Activated T-helper 1 cell treated with anti-CD3 and anti-CD28 coated beads, Interleukin-12 subunit alpha, Interleukin-12 subunit beta, Interleukin-2, Interleukin-4 antibody, amounts not matched to agents 30 ng/mL and 10 ng/mL and 1 ng/mL, durations not matched to agents 14 hours and 24 hours and 36 hours (primary cell): Measurements from ENCODE around the gene MYORG. TPM values are rescaled to one million over a fixed set of nuclear protein-coding genes. Genes with fewer than 3 reads are reported as not detected.

ENCODE experiments used
- DNase-seq: peaks from one replicate; pipeline ENCODE4 v3.0.0; 2021; ENCODE audit warnings: low spot score
- H3K27ac Mint-ChIP-seq: one replicate; pipeline ENCODE4 v1.8.0; 2021; ENCODE audit warnings: mild to moderate bottlenecking, mixed read lengths
- H3K27me3 Mint-ChIP-seq: one replicate; pipeline ENCODE4 v1.8.0; 2022; ENCODE audit warnings: mild to moderate bottlenecking, moderate library complexity, mixed read lengths; ENCODE audit not compliant: insufficient read depth
- H3K36me3 Mint-ChIP-seq: one replicate; pipeline ENCODE4 v1.8.0; 2021; ENCODE audit warnings: low read depth, mixed read lengths
- H3K4me1 Mint-ChIP-seq: one replicate; pipeline ENCODE4 v1.8.0; 2021; ENCODE audit warnings: low read depth, mixed read lengths
- H3K4me3 Mint-ChIP-seq: one replicate; pipeline ENCODE4 v1.8.0; 2021; ENCODE audit warnings: mild to moderate bottlenecking, moderate library complexity, mixed read lengths
- H3K9me3 Mint-ChIP-seq: one replicate; pipeline ENCODE4 v1.8.0; 2021; ENCODE audit warnings: mixed read lengths
- intact Hi-C: fragments of 100-400 bp; cut with micrococcal nuclease; formaldehyde crosslinking; loops from one replicate; pipeline ENCODE4 v1.15.1; 2024
- total RNA-seq: library from RNA; stranded (reverse); gene quantifications from 2 replicates; pipeline ENCODE4 v1.2.3, GENCODE V29; 2022

MYORG gene
- total RNA-seq, 1 donor from 2014 or later, result 1.9 TPM

DNA sequence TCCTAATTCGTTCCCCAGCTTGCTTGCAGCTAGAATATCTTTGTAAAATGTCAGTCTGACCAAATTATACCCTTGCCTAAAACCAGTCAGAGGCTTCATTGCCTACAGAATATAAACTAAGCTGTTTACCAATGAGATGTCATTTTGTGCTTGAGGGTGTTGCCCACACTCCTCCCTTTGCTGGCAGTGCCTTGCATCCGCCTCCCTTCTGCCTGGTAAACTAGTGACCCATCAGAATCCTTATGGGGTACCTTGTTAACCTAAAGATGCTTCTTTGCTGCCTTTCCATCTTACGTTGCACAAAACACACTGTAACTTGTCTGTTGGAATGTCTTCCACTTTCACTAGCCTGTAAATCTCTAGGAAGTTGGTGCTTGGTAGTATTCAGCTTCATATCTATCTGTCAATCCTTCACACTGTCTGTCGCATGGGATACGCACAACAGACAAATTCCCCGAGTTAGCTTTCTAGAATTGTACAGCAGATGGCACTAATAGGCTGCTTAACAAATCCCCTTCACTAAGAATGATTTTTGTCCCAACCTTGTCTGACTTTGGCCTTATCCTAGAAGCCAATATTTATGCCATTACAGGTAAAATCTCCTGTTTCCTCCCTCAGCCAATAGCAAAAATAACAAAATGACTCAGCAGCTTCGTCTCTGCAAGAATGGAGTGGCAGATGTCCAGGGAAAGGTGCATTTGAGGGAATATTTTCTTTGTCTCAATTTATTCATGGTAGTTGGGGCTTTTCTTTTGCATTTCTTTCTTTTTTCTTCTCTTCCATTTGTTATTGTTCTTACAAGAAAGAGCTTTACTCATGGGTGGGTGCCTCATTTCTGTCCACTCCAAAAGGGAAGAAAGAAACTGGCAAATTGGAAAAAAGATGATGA lies 44.4 kb downstream of the MYORG start:
- DNase-seq, result no peak
- peak overlapping the region; percentile 35 for H3K4me3 Mint-ChIP-seq
- peaks cover 3% of the 10 kb centered on the region for H3K36me3 Mint-ChIP-seq
- H3K27me3 Mint-ChIP-seq, result no peaks in the 10 kb centered on the region
- H3K4me1 Mint-ChIP-seq, result peaks cover 39% of the 10 kb centered on the region
- intact Hi-C loops, result loop anchor here (1.0 kb wide), 1 partner anchor 47 kb away; no protein-coding TSS in a partner anchor
- no peaks in the 10 kb centered on the region for H3K9me3 Mint-ChIP-seq
- H3K27ac Mint-ChIP-seq, result no peak overlapping the region

DNA sequence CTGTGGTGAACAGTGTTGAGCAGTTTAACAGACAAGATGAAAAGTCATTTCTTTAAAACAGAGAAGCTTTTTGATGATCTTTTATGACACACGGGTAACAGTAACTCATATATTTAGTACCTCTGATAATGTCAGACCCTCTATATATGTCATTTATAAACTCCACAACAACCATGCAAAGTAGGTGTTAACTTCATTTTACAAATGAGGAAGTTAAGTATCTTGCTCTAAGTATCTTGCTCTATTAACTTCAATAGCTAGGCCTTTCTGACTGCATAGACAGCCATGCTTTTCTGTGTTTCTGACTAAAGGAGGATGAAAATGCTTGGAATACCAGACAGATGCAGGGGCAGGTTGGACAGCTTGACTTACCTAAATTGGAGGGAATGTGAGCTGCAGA lies 45.5 kb downstream of the MYORG start:
- H3K27ac Mint-ChIP-seq, result no peak overlapping the region
- H3K36me3 Mint-ChIP-seq, result peaks cover 6% of the 10 kb centered on the region
- H3K9me3 Mint-ChIP-seq, result no peaks in the 10 kb centered on the region
- no peaks in the 10 kb centered on the region for H3K27me3 Mint-ChIP-seq
- peak overlapping the region; percentile 47 for H3K4me3 Mint-ChIP-seq
- intact Hi-C loops, result no loop called here
- peaks cover 44% of the 10 kb centered on the region for H3K4me1 Mint-ChIP-seq
- DNase-seq, result no peak

DNA sequence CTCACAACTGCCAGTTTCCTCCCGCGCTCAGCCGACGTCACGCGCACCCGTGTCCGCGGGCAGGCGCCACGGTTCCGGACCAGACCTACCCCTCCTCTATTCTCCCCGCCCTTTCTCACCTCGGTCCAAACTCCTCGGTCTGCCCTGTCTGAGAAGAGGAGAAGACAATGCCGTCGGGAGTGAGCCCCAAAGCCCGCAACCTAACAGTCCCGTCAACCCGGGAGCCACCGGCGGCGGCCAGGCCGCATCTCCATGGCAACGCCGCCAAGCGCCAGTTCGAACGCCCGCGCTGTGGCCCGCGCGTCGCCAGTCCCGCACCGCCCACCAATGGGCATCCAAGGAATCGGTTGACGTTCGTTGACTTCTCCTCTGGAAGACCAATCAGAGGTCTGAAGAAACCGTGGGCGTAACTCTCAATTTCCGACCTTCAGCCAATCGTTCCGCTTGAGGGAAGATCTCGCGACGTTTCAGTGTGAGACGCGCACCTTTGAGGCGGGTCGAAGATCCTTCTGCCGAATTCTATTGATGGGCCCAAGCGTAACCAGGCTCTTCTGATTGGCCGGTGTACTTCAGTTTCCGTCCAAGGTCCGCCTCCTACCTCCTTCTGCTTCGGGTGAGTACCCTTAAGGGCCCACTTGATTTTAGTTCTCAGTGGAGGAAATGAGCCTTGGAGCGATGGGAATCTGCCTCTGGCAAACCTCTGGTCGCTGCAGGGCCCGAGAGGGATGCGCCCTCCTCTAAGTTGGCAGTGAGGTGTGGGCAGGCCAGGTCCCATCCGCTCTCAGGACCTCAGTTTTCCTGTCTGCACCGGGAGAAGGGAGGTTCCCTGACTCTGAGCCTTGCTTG lies 47.5 kb downstream of the MYORG start, which contains the start of the genes KIF24 and NUDT2:
TSS of gene KIF24 (minus strand) at position 282 of the 846 bp plus-strand sequence. CDS start 17,922 bp downstream, outside the sequence.
TSS of gene NUDT2 (plus strand) at position 583 of the 846 bp plus-strand sequence. CDS start 9,471 bp downstream, outside the sequence.
- H3K4me1 Mint-ChIP-seq, result peaks cover 29% of the 10 kb centered on the region
- H3K27ac Mint-ChIP-seq, result peak within 1 kb of the TSS; percentile 99
- H3K4me3 Mint-ChIP-seq, result peak within 1 kb of the TSS; percentile 96
- intact Hi-C loops, result loop anchor here (1.0 to 10.0 kb wide), 12 partner anchors 48 to 1024 kb away; partner anchors contain the start of genes DCAF12, DNAI1, FAM219A and GALT
- H3K36me3 Mint-ChIP-seq, result peaks cover 3% of the 10 kb centered on the region
- no peaks in the 10 kb centered on the region for H3K9me3 Mint-ChIP-seq
- H3K27me3 Mint-ChIP-seq, result no peaks in the 10 kb centered on the region
- DNase-seq, result peak; percentile 96

DNA sequence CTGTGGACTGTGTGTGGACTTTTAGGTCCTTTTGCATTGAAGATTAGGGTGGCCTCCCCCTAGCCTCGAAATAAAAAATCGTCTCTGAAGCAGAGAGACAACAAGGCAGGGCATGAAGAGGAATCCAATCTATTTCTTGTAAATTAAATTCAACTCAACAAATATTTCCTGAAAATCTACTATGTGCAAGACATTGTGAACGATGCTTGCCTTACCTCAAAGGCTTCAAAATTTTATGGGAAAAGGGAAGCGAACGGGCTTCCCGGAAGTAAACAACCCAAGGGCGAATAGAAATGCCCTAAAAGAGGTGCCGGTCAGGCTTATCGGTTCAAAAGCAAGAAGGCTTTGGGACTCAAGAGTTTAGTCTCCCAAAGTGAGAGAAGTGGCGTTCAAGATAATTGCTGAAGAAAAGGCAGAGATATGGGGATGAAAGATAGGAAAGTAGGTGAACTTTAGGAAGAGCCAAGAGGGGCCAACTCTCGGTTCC lies 48.2 kb downstream of the MYORG start:
- Mint-ChIP-seq H3K27me3 (no peaks in the 10 kb centered on the region), H3K27ac (peak overlapping the region; percentile 99), H3K4me3 (peak overlapping the region; percentile 96), H3K4me1 (peaks cover 29% of the 10 kb centered on the region), H3K36me3 (peaks cover 3% of the 10 kb centered on the region), H3K9me3 (no peaks in the 10 kb centered on the region)
- no peak for DNase-seq
- intact Hi-C loops, result loop anchor here (2.0 to 10.0 kb wide), 8 partner anchors 48 to 1024 kb away; partner anchors contain the start of genes DNAI1, FAM219A, MYORG and NOL6

DNA sequence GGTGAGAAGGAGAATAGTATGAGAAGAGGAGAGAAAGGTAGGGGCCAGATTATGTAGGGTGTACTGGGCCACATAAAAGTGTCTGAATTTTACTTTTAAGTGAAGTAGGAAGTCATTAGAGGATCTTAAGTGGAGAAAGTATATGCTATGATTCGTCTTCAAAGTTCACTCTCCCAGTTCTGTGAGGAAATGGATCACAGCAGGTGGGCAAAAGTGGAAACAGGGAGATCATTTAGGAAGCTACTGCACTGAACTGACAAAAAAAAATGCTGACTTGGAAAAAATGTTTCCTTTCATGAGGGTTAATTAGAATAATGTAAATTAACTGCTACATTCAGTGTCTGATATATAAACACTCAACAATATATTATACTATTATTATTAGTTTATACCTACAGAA lies 50.0 kb downstream of the MYORG start:
- H3K4me1 Mint-ChIP-seq, result peaks cover 19% of the 10 kb centered on the region
- H3K9me3 Mint-ChIP-seq, result no peaks in the 10 kb centered on the region
- no peak overlapping the region for H3K4me3 Mint-ChIP-seq
- no peaks in the 10 kb centered on the region for H3K27me3 Mint-ChIP-seq
- intact Hi-C loops, result loop anchor here (5.0 to 10.0 kb wide), 4 partner anchors 69 to 1022 kb away; partner anchors contain the start of genes NOL6 and RPP25L
- H3K27ac Mint-ChIP-seq, result no peak overlapping the region
- H3K36me3 Mint-ChIP-seq, result peaks cover 3% of the 10 kb centered on the region
- no peak for DNase-seq

DNA sequence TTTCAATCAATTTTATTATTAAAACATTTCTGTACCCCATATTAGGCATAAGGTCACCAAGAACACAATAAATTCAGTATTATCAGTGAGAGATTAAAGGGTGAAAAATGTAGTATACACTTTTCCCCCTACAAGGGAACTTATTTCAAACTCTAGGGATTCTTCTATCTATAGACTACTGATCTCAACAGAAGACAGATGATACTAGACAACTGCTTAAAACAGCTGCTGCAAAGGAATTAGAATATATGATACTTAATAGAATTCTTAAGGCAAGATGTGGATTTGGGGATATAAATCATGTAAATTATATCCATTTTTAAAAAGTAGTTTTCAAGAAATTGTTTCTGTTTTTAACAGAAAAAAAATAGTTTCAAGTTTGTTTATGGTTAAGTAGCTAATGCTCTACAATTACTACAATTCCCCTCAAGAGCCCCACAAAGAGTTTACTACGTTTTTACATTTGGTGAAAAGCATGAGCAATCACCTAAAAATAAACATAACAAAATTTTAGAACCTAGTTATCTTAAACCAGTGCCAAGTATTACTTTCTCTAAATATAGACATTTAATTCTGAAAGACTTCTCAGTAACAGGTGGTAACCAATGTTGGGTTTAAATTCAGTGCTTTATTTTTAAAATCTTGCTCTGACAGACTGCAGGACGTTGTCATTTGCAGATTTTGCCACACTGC lies 53.7 kb downstream of the MYORG start:
- DNase-seq, result no peak
- no peaks in the 10 kb centered on the region for H3K9me3 Mint-ChIP-seq
- H3K27ac Mint-ChIP-seq, result no peak overlapping the region
- peaks cover 9% of the 10 kb centered on the region for H3K4me1 Mint-ChIP-seq
- H3K27me3 Mint-ChIP-seq, result no peaks in the 10 kb centered on the region
- H3K4me3 Mint-ChIP-seq, result no peak overlapping the region
- intact Hi-C loops, result loop anchor here (10.0 kb wide), 2 partner anchors 848 to 1018 kb away; partner anchors contain the start of gene NOL6
- H3K36me3 Mint-ChIP-seq, result peaks cover 3% of the 10 kb centered on the region

DNA sequence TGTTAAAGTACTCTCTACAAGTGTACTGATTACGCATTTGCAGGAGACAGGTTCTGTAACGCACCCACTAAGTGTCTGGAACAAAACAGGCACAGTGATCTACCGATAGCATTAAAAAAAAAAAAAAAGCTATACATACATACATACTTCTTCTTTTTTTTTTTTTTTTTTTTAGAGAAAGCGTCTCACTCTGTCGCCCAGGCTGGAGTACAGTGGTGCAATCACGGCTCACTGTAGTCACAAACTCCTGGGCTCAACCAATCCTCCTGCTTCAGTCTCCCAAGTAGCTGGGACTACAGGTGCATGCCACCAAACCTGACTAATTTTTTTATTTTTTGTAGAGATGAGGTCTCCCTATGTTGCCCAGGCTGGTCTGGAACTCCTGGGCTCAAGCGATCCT lies 55.2 kb downstream of the MYORG start:
- Mint-ChIP-seq H3K36me3 (peaks cover under 1% of the 10 kb centered on the region), H3K4me3 (no peak overlapping the region), H3K27ac (no peak overlapping the region), H3K27me3 (no peaks in the 10 kb centered on the region), H3K4me1 (peaks cover 4% of the 10 kb centered on the region), H3K9me3 (no peaks in the 10 kb centered on the region)
- DNase-seq, result no peak
- intact Hi-C loops, result loop anchor here (10.0 kb wide), 2 partner anchors 847 to 1017 kb away; partner anchors contain the start of gene NOL6

DNA sequence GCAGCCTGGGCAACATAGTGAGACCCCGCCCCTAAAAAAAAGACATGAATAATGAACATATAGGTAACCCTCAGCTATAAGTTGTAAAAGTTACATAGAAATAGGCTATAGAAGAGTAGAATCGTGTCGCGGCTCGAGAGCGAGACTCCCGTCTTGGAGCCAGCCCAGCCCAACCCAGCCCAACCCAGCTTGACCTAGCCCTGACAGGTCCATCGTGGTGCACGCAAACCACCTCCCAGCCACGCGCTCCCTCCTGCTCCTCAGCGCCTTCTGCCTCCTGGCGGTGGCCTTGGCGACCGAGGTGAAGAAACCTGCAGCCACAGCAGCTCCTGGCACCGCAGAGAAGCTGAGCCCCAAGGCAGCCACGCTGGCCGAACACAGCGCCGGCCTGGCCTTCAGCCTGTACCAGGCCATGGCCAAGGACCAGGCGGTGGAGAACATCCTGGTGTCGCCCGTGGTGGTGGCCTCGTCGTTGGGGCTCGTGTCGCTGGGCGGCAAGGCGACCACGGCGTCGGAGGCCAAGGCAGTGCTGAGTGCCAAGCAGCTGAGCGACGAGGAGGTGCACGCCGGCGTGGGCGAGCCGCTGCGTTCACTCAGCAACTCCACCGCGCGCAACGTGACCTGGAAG lies 58.4 kb downstream of the MYORG start:
- Mint-ChIP-seq H3K36me3 (no peaks in the 10 kb centered on the region), H3K27ac (no peak overlapping the region), H3K4me1 (no peaks in the 10 kb centered on the region), H3K9me3 (no peaks in the 10 kb centered on the region), H3K27me3 (no peaks in the 10 kb centered on the region), H3K4me3 (no peak overlapping the region)
- intact Hi-C loops, result no loop called here
- DNase-seq, result no peak

DNA sequence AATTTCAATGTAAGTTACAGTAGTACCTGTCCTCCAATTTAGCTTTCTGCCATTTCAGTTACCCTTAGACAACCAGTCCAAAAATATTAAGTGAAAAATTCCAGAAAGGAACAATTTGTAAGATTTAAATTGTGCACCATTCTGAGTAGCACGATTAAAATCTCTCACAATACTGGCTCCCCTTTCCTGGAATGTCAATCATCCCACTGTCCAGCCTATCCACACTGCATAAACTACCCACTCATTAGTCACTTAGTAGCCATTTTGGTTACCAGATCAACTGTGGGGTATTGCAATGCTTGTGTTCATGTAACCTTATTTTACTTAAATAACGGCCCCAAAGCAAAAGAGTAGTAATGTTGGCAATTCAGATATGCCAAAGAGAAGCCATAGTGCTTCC lies 59.3 kb downstream of the MYORG start:
- Mint-ChIP-seq H3K9me3 (no peaks in the 10 kb centered on the region), H3K4me1 (no peaks in the 10 kb centered on the region), H3K36me3 (no peaks in the 10 kb centered on the region), H3K27ac (no peak overlapping the region), H3K4me3 (no peak overlapping the region), H3K27me3 (no peaks in the 10 kb centered on the region)
- intact Hi-C loops, result no loop called here
- no peak for DNase-seq
